Measurements from ENCODE around the gene DCAF11.

DCAF11 gene

GRCh38 chr14:24143511-24143910 lies 28.9 kb downstream of the DCAF11 start:
- no peak for DNase-seq

- DNase-seq, result no peak
Observed at GRCh38 chr14:24144451-24144850, 29.9 kb downstream of the DCAF11 start.

DNA sequence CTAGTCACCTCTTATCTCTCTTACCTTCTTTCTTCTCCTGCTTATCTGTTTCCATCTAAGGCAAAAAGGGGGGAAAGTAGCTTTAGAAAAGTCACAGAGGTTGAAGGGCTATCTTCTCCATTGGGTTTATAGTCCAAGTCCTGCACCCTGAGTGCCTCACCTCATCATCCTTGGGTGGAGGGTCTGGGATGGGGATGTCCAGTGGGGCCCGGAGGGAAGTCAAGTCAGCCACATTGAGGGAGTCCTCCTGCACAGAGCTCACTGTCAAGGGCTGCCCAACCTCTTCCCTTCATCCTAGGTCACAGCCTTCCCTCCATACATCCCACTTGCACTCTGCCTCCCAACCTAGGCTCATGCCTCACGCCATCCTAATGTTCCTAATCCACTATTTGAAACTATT lies 30.6 kb downstream of the DCAF11 start:
- DNase-seq, result no peak

DNA sequence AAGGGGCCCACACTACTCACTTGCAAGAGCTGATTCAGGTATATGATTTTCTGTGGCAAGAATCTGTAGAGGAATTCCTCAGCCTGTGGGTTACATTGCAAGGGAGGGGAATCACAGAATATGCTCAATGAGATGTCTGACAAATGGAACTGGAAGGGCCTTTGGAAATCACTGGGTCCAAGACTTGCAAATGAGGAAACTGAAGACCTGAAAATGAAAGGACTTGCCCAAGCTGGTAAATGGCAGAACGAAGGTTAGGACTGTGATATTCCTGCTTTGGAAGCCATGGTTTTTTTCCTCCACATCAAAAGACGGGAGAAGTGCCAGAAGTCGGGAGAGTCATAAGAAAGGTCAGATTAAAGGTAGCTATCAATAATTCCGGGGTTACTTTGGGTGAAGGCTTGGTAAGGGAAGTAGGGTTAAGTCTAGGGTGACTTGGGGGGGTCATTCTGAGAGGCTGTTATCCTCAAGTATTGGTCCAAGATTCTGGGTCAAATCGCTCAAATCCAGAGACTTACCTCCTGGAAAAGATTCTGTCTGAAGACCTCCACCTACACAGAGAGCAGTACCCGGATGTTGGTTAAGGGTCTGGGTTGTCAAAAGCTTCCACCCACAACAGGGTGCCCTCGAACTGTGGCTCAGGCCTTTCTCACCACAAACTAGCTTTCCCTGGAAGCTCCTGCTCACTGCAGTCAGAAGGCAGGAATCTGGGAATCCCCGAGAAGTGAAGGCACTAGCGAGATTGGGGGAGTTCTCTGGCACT lies 31.3 kb downstream of the DCAF11 start:
- DNase-seq, result peak; percentile 82

- DNase-seq, result peak; percentile 99
Observed at GRCh38 chr14:24146453-24146977, 31.9 kb downstream of the DCAF11 start, which contains the start of gene PSME2. Gene PSME2, minus strand, starts transcription at chr14:24146610. Its CDS starts 29 bp downstream, at chr14:24146581.

GRCh38 chr14:24146978-24147760 lies 32.6 kb downstream of the DCAF11 start, which contains the start of gene RNF31:
Gene RNF31, plus strand, starts transcription at chr14:24147498. Its CDS starts 201 bp downstream, at chr14:24147699.
- peak; percentile 99 for DNase-seq

DNA sequence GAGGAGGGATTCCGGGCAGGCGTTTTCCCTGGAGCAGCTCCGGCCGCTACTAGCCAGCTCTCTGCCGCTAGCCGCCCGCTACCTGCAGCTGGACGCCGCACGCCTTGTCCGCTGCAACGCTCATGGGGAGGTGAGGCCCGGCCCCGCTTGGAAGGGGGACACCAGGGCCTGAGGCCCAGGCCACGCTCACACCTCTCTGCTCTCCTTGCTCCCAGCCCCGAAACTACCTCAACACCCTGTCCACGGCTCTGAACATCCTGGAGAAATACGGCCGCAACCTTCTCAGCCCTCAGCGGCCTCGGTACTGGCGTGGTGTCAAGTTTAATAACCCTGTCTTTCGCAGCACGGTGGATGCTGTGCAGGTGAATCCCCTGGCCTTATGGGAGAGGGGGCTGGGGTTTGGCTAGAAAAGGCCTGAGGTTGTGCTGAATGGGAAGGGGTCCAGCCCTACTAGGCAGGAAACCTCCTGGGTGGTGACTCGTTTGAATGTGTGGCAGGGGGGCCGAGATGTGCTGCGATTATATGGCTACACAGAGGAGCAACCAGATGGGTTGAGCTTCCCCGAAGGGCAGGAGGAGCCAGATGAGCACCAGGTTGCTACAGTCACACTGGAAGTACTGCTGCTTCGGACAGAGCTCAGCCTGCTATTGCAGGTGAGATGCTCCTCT lies 33.3 kb downstream of the DCAF11 start:
- no peak for DNase-seq

- no peak for DNase-seq
Observed at GRCh38 chr14:24149302-24149969, 34.9 kb downstream of the DCAF11 start.

GRCh38 chr14:24150061-24150460 lies 35.5 kb downstream of the DCAF11 start:
- no peak for DNase-seq

- DNase-seq, result no peak
Observed at GRCh38 chr14:24150567-24150966, 36.0 kb downstream of the DCAF11 start.

DNA sequence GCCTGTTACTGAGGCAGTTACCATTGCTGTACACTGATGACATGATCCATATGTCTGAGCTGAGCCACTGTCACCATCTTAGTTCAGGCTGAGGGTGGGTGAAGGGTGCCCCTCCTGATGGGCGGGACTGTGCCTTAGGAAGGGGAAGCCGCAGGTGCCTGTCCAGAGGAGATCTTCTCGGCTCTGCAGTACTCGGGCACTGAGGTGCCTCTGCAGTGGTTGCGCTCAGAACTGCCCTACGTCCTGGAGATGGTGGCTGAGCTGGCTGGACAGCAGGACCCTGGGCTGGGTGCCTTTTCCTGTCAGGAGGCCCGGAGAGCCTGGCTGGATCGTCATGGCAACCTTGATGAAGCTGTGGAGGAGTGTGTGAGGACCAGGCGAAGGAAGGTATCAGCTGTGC lies 36.4 kb downstream of the DCAF11 start:
- no peak for DNase-seq

- DNase-seq, result no peak
Observed at GRCh38 chr14:24151404-24152080, 37.0 kb downstream of the DCAF11 start.

GRCh38 chr14:24155100-24155499 lies 40.5 kb downstream of the DCAF11 start:
- no peak for DNase-seq

- no peak for DNase-seq
Observed at GRCh38 chr14:24156840-24157239, 42.3 kb downstream of the DCAF11 start.

DNA sequence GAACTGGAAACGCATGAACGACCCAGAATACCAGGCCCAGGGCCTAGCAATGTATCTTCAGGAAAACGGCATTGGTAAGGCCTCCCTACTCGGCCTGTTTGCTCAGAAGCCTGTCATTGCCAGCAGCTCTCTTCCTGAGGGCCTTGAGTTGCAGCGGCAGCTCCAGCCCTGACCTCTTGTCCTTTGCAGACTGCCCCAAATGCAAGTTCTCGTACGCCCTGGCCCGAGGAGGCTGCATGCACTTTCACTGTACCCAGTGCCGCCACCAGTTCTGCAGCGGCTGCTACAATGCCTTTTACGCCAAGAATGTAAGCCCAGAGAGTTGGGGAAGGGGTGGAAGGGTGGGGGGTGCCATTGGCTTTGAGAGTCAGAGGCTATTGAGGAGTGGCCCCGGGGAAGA lies 42.8 kb downstream of the DCAF11 start:
- DNase-seq, result no peak

DNA sequence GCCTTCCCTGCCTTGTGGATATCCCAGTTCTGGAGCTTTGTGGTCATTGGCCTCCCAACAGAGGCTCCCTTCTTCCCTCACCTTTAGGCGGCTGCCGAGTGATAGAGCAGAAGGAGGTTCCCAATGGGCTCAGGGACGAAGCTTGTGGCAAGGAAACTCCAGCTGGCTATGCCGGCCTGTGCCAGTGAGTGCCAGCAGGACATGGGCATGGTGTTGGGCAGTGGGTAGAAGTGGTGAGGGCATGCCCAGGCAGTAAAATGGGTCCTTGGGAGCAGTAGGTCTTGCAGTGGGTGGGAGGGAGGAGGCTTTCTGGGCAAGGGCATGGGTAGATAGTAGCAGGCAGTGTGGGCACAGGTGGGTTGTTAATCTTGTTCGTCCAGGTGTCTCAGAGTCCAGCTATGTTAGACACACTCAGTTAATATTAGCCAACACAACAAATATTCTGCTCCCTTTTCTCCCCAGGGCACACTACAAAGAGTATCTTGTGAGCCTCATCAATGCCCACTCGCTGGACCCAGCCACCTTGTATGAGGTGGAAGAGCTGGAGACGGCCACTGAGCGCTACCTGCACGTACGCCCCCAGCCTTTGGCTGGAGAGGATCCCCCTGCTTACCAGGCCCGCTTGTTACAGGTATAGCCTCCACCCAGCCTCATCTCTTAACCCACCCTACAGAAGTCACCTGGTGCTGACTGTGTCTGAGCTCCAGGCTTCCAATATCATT lies 45.4 kb downstream of the DCAF11 start:
- DNase-seq, result no peak

DNA sequence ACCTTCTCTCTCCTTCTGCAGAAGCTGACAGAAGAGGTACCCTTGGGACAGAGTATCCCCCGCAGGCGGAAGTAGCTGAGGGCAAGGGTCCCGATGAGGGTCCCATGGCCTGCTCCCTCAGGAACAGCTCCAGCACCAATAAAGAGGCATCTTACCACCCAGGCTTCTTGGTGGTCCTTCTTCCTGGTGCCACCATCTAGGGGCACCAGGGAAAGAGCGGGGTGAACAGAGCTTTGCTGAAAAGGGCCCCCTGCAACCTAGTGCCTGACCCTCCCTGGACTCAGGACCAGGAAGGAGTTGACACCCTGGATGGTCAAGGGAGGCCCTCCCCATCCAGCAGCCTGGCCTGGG lies 45.9 kb downstream of the DCAF11 start:
- no peak for DNase-seq

DNA sequence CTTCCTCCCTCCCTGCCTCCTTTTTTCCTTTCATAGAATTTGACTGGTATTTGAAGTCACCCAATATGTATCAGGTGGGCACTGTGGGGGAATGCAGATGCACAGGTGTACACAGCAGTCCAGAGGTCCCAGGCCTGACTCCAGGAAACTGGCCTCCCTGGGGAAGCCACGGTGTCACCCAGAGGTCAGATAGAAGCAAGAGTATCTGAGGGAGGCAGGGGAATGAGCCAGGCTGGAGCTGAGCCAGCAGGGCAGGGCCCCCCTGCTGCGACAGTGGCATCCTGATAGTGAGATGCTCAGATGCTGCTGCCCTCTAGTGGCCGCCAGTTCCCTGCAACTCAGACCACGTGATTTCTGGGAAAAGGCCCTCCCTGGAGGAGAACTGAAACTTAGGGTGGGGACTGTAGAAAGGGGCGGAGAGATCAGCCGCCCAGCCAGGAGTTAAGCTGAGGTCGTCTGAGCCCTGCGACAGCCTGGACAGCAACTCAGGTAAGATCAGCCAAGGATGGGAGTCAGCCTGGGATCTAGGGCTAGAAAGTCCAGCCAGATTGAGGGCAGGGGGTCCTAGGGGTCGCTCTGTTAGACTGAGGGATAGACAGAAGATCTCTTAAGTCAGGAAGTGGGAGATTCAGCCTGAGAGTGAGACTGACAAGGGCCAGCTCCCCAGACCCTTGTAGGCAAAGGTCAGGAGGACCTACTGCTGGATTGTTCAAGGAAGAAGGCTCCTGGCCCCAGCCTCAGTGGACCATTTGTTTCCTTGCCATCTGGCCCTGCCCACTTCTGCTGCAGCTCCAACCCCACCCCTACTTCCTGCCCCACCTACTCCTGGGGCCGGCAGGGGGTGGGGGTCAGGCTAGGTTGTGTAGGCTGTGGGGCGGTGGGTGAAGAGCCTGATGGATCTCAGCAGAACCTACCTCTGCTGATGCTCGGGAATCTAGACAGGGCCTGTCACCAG lies 46.5 kb downstream of the DCAF11 start, which contains the start of gene IRF9:
TSS of gene IRF9 (plus strand) at position 416 of the 955 bp plus-strand sequence. CDS start 880 bp downstream, outside the sequence.
- peak; percentile 97 for DNase-seq

- no peak for DNase-seq
Observed at GRCh38 chr14:24162093-24162492, 47.5 kb downstream of the DCAF11 start.

- DNase-seq, result no peak
Observed at GRCh38 chr14:24164518-24164991, 50.0 kb downstream of the DCAF11 start.
